Measurements from ENCODE around the gene SFTA2. TPM values are rescaled to one million over a fixed set of nuclear protein-coding genes. Genes with fewer than 3 reads are reported as not detected.

SFTA2 gene
- total RNA-seq, 1 experiment from 2014 or later = not detected

DNA sequence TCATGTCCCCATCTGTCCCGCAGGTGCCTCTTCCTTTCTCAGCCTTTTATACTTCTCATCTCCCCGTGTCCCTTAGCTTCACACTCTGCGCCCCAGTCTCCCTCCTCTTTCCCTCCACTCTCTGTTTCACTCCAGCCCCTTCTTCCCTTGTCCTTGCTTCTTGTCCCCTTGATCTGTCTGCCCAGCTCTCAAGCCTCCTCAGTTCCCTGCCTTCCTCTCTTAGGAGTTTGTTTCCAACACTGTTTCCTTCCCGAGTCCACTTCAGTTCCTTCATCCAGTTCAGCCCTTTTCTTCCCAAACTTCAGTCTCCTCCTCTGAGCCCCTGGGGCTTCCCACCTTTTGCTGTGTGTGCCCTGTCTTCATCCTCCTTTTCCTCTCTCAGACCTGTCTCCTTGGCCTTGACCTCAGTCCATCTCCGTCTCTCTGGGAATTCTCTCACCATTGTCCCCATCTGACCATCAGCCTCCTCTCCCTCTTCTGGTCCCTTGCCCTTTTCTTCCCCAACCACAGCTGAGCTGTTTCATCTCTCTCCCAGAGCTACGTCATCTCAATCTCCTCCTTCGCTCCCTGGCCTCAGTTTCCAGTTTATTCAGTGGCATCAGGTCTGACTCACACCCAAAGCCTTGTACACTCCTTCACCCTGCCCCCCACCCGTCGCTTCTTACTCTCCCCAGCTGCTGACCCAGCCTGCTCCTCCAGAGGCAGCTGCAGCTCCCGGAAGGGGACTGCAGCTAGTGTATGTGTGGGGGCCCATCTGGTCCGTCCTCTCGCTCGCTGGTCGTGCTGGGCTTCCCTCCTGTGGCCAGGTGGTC, 50.4 kb downstream of the SFTA2 start:
- Histone ChIP-seq H3K27me3 (ENCODE audit: low read length) (no peaks in the 10 kb centered on the region), H3K27ac (ENCODE audit: low read length) (no peak overlapping the region), H3K4me3 (ENCODE audit: low read length) (no peak overlapping the region), H3K9me3 (ENCODE audit: low read length) (no peaks in the 10 kb centered on the region), H3K4me2 (ENCODE audit: low read length) (no peak overlapping the region), H4K20me1 (ENCODE audit: low read length) (peaks cover 1% of the 10 kb centered on the region), H3K79me2 (ENCODE audit: low read length) (peaks cover 34% of the 10 kb centered on the region), H3K4me1 (ENCODE audit: insufficient read depth, low read length) (peaks cover 48% of the 10 kb centered on the region), H3K36me3 (ENCODE audit: low read depth, low read length) (no peaks in the 10 kb centered on the region), H3K9ac (ENCODE audit: low read length) (peak overlapping the region; percentile 92; the same call in 1 of the 2 replicates), H2AFZ (ENCODE audit: low read length) (no peak overlapping the region), H3F3A (ENCODE audit: low read length, unreplicated experiment) (no peaks in the 10 kb centered on the region), H3K9me2 (replicated peaks; ENCODE audit: low read length) (no peaks in the 10 kb centered on the region)
- ChIA-PET POLR2A (ENCODE audit: unreplicated experiment) (no interaction called here), CTCF (interaction anchor here (2.0 kb wide), 1 partner anchor 32 kb away, joined by 5 read pairs; the partner anchor contains the start of gene VARS2)
- intact Hi-C loops (cut with micrococcal nuclease) = no loop called here
- no TSS peak for BruUV-seq (replicated peaks)
- DNase-seq (no peak), ATAC-seq (no peak)
- TF ChIP-seq EZH2 (IDR thresholded peaks at IDR 0.05; ENCODE audit: low read length, unreplicated experiment) (no peak), EZH2phosphoT487 (IDR thresholded peaks at IDR 0.05; ENCODE audit: borderline replicate concordance, low read length) (no peak)
- TF ChIP-seq, protein P1, sequence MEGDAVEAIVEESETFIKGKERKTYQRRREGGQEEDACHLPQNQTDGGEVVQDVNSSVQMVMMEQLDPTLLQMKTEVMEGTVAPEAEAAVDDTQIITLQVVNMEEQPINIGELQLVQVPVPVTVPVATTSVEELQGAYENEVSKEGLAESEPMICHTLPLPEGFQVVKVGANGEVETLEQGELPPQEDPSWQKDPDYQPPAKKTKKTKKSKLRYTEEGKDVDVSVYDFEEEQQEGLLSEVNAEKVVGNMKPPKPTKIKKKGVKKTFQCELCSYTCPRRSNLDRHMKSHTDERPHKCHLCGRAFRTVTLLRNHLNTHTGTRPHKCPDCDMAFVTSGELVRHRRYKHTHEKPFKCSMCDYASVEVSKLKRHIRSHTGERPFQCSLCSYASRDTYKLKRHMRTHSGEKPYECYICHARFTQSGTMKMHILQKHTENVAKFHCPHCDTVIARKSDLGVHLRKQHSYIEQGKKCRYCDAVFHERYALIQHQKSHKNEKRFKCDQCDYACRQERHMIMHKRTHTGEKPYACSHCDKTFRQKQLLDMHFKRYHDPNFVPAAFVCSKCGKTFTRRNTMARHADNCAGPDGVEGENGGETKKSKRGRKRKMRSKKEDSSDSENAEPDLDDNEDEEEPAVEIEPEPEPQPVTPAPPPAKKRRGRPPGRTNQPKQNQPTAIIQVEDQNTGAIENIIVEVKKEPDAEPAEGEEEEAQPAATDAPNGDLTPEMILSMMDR (conservative IDR thresholded peaks at IDR 0.05; ENCODE audit: low read depth, low read length) = no peak

Small RNAs within 50 kb of the gene (microRNA-seq; reads per million reads assigned to microRNA genes)
- gene MIR4640 (ENCODE audit: unreplicated experiment) = 5.8 reads per million, percentile 26 among the genes with 10 or more reads in this experiment

Other genes with a start within 250 kb of the SFTA2 start
- gene PPP1R18, start 245.5 kb downstream of the SFTA2 start, total RNA-seq (2014; rRNA removed) = 49.9 and 76.0 TPM in 2 replicates
- 8.5 and 14.8 TPM in 2 replicates for gene NRM, start 241.2 kb downstream of the SFTA2 start, total RNA-seq (2014; rRNA removed)
- gene MDC1, start 214.9 kb downstream of the SFTA2 start, total RNA-seq (2014; rRNA removed) = 19.6 and 24.9 TPM in 2 replicates
- 1,245 and 1,398 TPM in 2 replicates for gene TUBB, start 211.8 kb downstream of the SFTA2 start, total RNA-seq (2014; rRNA removed)
- gene FLOT1, start 189.5 kb downstream of the SFTA2 start, total RNA-seq (2014; rRNA removed) = 305 and 401 TPM in 2 replicates
- gene IER3, start 187.6 kb downstream of the SFTA2 start, total RNA-seq (2014; rRNA removed) = 1,173 and 1,198 TPM in 2 replicates
- gene DDR1, start 47.7 kb downstream of the SFTA2 start, total RNA-seq (2014; rRNA removed) = 108 and 144 TPM in 2 replicates
- gene GTF2H4, start 24.0 kb downstream of the SFTA2 start, total RNA-seq (2014; rRNA removed) = 21.7 and 28.7 TPM in 2 replicates
- gene VARS2, start 17.9 kb downstream of the SFTA2 start, total RNA-seq (2014; rRNA removed) = 66.5 and 87.8 TPM in 2 replicates
- 0.04 TPM in 1 of 2 replicates, not detected in the other for gene MUCL3, start 8.8 kb upstream of the SFTA2 start, total RNA-seq (2014; rRNA removed)
- gene MUC21, start 51.5 kb upstream of the SFTA2 start, total RNA-seq (2014; rRNA removed) = not detected in 2 replicates
- 0.06 TPM in 1 of 2 replicates, not detected in the other for gene MUC22, start 78.3 kb upstream of the SFTA2 start, total RNA-seq (2014; rRNA removed)
- not detected in 2 replicates for gene C6orf15, start 180.4 kb upstream of the SFTA2 start, total RNA-seq (2014; rRNA removed)
- gene PSORS1C1, start 182.6 kb upstream of the SFTA2 start, total RNA-seq (2014; rRNA removed) = 2.0 and 5.5 TPM in 2 replicates
- gene CDSN, start 188.3 kb upstream of the SFTA2 start, total RNA-seq (2014; rRNA removed) = 0.55 and 0.81 TPM in 2 replicates
- not detected in 2 replicates for gene PSORS1C2, start 206.9 kb upstream of the SFTA2 start, total RNA-seq (2014; rRNA removed)
- 31.3 and 40.0 TPM in 2 replicates for gene CCHCR1, start 225.6 kb upstream of the SFTA2 start, total RNA-seq (2014; rRNA removed)
- gene TCF19, start 226.4 kb upstream of the SFTA2 start, total RNA-seq (2014; rRNA removed) = 79.0 and 88.6 TPM in 2 replicates
- gene POU5F1, start 238.5 kb upstream of the SFTA2 start, total RNA-seq (2014; rRNA removed) = not detected in 2 replicates

All from PC-3 (cell line).